Frontal cortex (tissue), 4 donors: ENCODE results near the gene MYO16. TPM values are rescaled to one million over a fixed set of nuclear protein-coding genes. Genes with fewer than 3 reads are reported as not detected.

ENCODE experiments used
- DNase-seq, 2 donors: peaks; one replicate each; pipeline ENCODE4 v3.0.0; 2012; ENCODE audit warnings: low spot score in 2 of 2
- FAIRE-seq: peaks from 2 replicates; lab custom pipeline; 2012; peaks lifted over from hg19 to GRCh38; lab: Jason Lieb, UNC
- total RNA-seq: library from RNA; depleted of rRNA; stranded (reverse); fragments of >200 nt; gene quantifications from one replicate; pipeline ENCODE4 v1.2.3, GENCODE V29; 2014
- donor health status: control.
- donor health status: control.
- donor health status: control.

Gene MYO16
- total RNA-seq, 1 donor from 2014 or later = 95.0 TPM

- FAIRE-seq = no peak
- DNase-seq = no peak
These were observed 529.0 kb downstream of the MYO16 start for GRCh38 chr13:109158383-109158782.

- FAIRE-seq (no peak), DNase-seq (no peak)
These were observed 530.4 kb downstream of the MYO16 start for GRCh38 chr13:109159650-109160309.

- DNase-seq (no peak), FAIRE-seq (no peak)
These were observed 530.9 kb downstream of the MYO16 start for GRCh38 chr13:109160357-109160756.

GRCh38 chr13:109160887-109161669 lies 531.7 kb downstream of the MYO16 start:
- DNase-seq (no peak), FAIRE-seq (no peak)

- FAIRE-seq (no peak), DNase-seq (no peak)
These were observed 533.0 kb downstream of the MYO16 start for GRCh38 chr13:109162248-109163036.

- DNase-seq = no peak
- FAIRE-seq = no peak
These were observed 533.6 kb downstream of the MYO16 start for GRCh38 chr13:109163037-109163379.

GRCh38 chr13:109165417-109165904 lies 536.0 kb downstream of the MYO16 start:
- no peak for FAIRE-seq

GRCh38 chr13:109166804-109167203 lies 537.4 kb downstream of the MYO16 start:
- DNase-seq (no peak), FAIRE-seq (no peak)

More at GRCh38 chr13:109165417-109165904, 536.0 kb downstream of the MYO16 start:
- no peak for DNase-seq

- no peak for FAIRE-seq
- DNase-seq = no peak
These were observed 542.7 kb downstream of the MYO16 start for GRCh38 chr13:109172136-109172535.

GRCh38 chr13:109175666-109176065 lies 546.3 kb downstream of the MYO16 start:
- FAIRE-seq (no peak), DNase-seq (no peak)

- no peak for DNase-seq
These were observed 551.6 kb downstream of the MYO16 start for GRCh38 chr13:109180905-109181425.

GRCh38 chr13:109182777-109183465 lies 553.5 kb downstream of the MYO16 start:
- no peak for FAIRE-seq
- no peak for DNase-seq

More at GRCh38 chr13:109180905-109181425, 551.6 kb downstream of the MYO16 start:
- no peak for FAIRE-seq

- no peak for DNase-seq
- no peak for FAIRE-seq
These were observed 562.0 kb downstream of the MYO16 start for GRCh38 chr13:109191413-109191812.

GRCh38 chr13:109192306-109192705 lies 562.9 kb downstream of the MYO16 start:
- FAIRE-seq (no peak), DNase-seq (no peak)

GRCh38 chr13:109196948-109197347 lies 567.5 kb downstream of the MYO16 start:
- no peak for FAIRE-seq
- no peak for DNase-seq

- DNase-seq = no peak
- FAIRE-seq = no peak
These were observed 569.2 kb downstream of the MYO16 start for GRCh38 chr13:109198585-109198984.

GRCh38 chr13:109199280-109199679 lies 569.9 kb downstream of the MYO16 start:
- no peak for FAIRE-seq
- no peak for DNase-seq

- DNase-seq = no peak
- FAIRE-seq = no peak
These were observed 571.1 kb downstream of the MYO16 start for GRCh38 chr13:109200556-109200955.

GRCh38 chr13:109203587-109203986 lies 574.2 kb downstream of the MYO16 start:
- no peak for DNase-seq
- FAIRE-seq = no peak

GRCh38 chr13:109204252-109204651 lies 574.8 kb downstream of the MYO16 start:
- FAIRE-seq (no peak), DNase-seq (no peak)
